COLO668 (cell line): ENCODE results near the gene TRPC5OS.

Experiments
- DNase-seq: peaks from one replicate; lab custom pipeline; 2025; ENCODE audit not compliant: unreplicated experiment; lab: John Stamatoyannopoulos, UW

Gene TRPC5OS

GRCh38 chrX:111892375-111892774 lies 16.4 kb downstream of the TRPC5OS start:
- DNase-seq, result no peak

- no peak for DNase-seq
Measured at GRCh38 chrX:111896148-111896547, 20.2 kb downstream of the TRPC5OS start.

GRCh38 chrX:111914398-111915090 lies 38.6 kb downstream of the TRPC5OS start:
- no peak for DNase-seq

- no peak for DNase-seq
Measured at GRCh38 chrX:111917591-111917990, 41.6 kb downstream of the TRPC5OS start.

GRCh38 chrX:111928456-111928855 lies 52.5 kb downstream of the TRPC5OS start:
- DNase-seq, result no peak
